Panc1 (cell line): ENCODE measurements around the gene FGF14. TPM values are rescaled to one million over a fixed set of nuclear protein-coding genes. Genes with fewer than 3 reads are reported as not detected.
"Not testable (repeated sequence)": the region's sequence is repeated elsewhere in the genome, so short reads cannot be mapped to it uniquely, and the experiment has no call there.

Experiments
- ATAC-seq: fragments of 200-7000 bp; cut with Tn5 transposase; 2 replicates; pipeline ENCODE4 v1.9.1; 2020; ENCODE audit warnings: mild to moderate bottlenecking, moderate library complexity
- BruUV-seq: library from RNA; stranded (reverse); fragments of 400-500 nt; replicated peaks from 2 replicates; lab custom pipeline; 2021; lab: Mats Ljungman, UMichigan
- CTCF ChIA-PET: fragments of 300-600 bp; sonication (Branson Sonifier 250); formaldehyde crosslinking; loops from one replicate; lab custom pipeline; 2022; ENCODE audit warnings: antibody characterized with exemption; lab: Charles Lee
- POLR2A ChIA-PET: fragments of 300-600 bp; sonication (Branson Sonifier 250); formaldehyde crosslinking; loops from one replicate; lab custom pipeline; 2022; ENCODE audit warnings: antibody characterized with exemption; lab: Charles Lee
- DNase-seq: peaks from one replicate; pipeline ENCODE4 v3.0.0-alpha.2; 2010; ENCODE audit warnings: low read depth, low spot score
- H3K27ac ChIP-seq: 2 replicates; pipeline ENCODE4 v1.5.1; 2011; ENCODE audit warnings: mild to moderate bottlenecking, low read length, inconsistent platforms
- H3K27me3 ChIP-seq: fragments of 200-500 bp; sonication (Bioruptor generic); 2 replicates; pipeline ENCODE4 v1.6.0; 2014; ENCODE audit warnings: low read length, inconsistent platforms; ENCODE audit not compliant: control insufficient read depth, insufficient read depth
- H3K36me3 ChIP-seq: fragments of 200-500 bp; sonication (Bioruptor generic); 2 replicates; pipeline ENCODE4 v1.5.1; 2014; ENCODE audit warnings: inconsistent platforms, mild to moderate bottlenecking, low read length, moderate library complexity; ENCODE audit not compliant: control insufficient read depth, insufficient read depth
- H3K4me1 ChIP-seq: 2 replicates; pipeline ENCODE4 v1.5.1; 2011; ENCODE audit warnings: inconsistent platforms, mild to moderate bottlenecking, low read length, moderate library complexity; ENCODE audit not compliant: control insufficient read depth, insufficient read depth
- H3K4me3 ChIP-seq, 2 experiments: 2 replicates each; pipeline ENCODE4 v1.5.1; 2011 to 2012; ENCODE audit warnings: low read depth in 2 of 2, low read length in 2 of 2, mild to moderate bottlenecking in 2 of 2, inconsistent platforms in 1 of 2, moderate library complexity in 1 of 2
- H3K9me3 ChIP-seq: fragments of 200-500 bp; sonication (Bioruptor generic); 2 replicates; pipeline ENCODE4 v1.5.1; 2014; ENCODE audit warnings: low read depth, mild to moderate bottlenecking, inconsistent platforms, low read length, moderate library complexity; ENCODE audit not compliant: control insufficient read depth, insufficient read depth
- POLR2AphosphoS5 ChIP-seq: IDR thresholded peaks from 2 replicates; pipeline ENCODE4 v1.6.1; 2012; ENCODE audit warnings: mild to moderate bottlenecking, low read depth, low read length, moderate library complexity
- REST ChIP-seq, 2 experiments: IDR thresholded peaks; 2 replicates each; pipeline ENCODE4 v1.6.1; 2011 to 2012; ENCODE audit warnings: low read depth in 2 of 2, control low read depth in 1 of 2, low read length in 1 of 2, mild to moderate bottlenecking in 1 of 2, moderate library complexity in 1 of 2; ENCODE audit not compliant: insufficient read depth in 1 of 2
- SIN3A ChIP-seq: IDR thresholded peaks from 2 replicates; pipeline ENCODE4 v1.6.1; 2012; ENCODE audit warnings: low read depth, mild to moderate bottlenecking, low read length, moderate library complexity, borderline replicate concordance; ENCODE audit not compliant: insufficient read depth
- TCF7L2 ChIP-seq: IDR thresholded peaks from 2 replicates; pipeline ENCODE4 v1.6.1; 2011; ENCODE audit warnings: mild to moderate bottlenecking, low read depth, low read length, inconsistent platforms
- in situ Hi-C: cut with HindIII; loops from 2 replicates; pipeline ENCODE4 v1.10.0; 2016; ENCODE audit warnings: low sequenced_read_pairs, low pct_unique_long_range_greater_than_20kb
- intact Hi-C: fragments of 100-400 bp; cut with micrococcal nuclease; formaldehyde crosslinking; loops from one replicate; pipeline ENCODE4 v1.10.0; 2022; ENCODE audit not compliant: unreplicated experiment
- total RNA-seq: library from RNA; stranded (reverse); gene quantifications from one replicate; pipeline ENCODE4 v1.2.1, GENCODE V29; 2021; ENCODE audit not compliant: unreplicated experiment
- TF ChIP-seq, protein P1 (sequence below): fragments of 450-650 bp; IDR thresholded peaks from 2 replicates; pipeline ENCODE4 v1.5.1; 2017; ENCODE audit warnings: mild to moderate bottlenecking

Gene FGF14
- total RNA-seq, 1 experiment from 2014 or later: 0.03 TPM

DNA sequence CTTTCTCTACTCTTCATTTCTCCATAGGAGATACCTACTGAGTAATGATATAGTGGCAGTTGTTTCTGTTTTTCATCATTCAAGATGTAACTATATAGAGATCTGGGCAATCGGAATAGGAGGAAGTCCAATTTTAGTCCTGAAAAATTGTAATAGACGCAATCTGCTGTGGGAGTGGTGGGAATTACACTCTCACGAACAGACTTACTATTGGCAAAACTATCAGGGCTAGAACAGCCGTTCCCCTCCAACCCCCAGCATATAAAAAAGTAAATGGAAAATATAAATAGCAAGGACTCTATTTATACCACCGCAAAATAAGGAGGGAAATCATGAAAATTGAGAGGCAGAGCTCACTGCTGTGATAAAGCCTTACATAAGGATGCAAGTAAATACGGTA, 330.1 kb downstream of the FGF14 start:
- Histone ChIP-seq H3K27me3 (no peaks in the 10 kb centered on the region), H3K4me1 (no peaks in the 10 kb centered on the region), H3K27ac (no peak overlapping the region), H3K4me3 (no peak overlapping the region), H3K36me3 (no peaks in the 10 kb centered on the region), H3K9me3 (no peaks in the 10 kb centered on the region)
- ChIA-PET POLR2A (no interaction called here), CTCF (no interaction called here)
- TF ChIP-seq SIN3A (no peak), REST (IDR thresholded peaks at IDR 0.05; ENCODE audit: insufficient read depth in 1 of 2, low read depth in 2 of 2, low read length in 1 of 2) (no peak), TCF7L2 (no peak), POLR2AphosphoS5 (no peak)
- TF ChIP-seq, protein P1, sequence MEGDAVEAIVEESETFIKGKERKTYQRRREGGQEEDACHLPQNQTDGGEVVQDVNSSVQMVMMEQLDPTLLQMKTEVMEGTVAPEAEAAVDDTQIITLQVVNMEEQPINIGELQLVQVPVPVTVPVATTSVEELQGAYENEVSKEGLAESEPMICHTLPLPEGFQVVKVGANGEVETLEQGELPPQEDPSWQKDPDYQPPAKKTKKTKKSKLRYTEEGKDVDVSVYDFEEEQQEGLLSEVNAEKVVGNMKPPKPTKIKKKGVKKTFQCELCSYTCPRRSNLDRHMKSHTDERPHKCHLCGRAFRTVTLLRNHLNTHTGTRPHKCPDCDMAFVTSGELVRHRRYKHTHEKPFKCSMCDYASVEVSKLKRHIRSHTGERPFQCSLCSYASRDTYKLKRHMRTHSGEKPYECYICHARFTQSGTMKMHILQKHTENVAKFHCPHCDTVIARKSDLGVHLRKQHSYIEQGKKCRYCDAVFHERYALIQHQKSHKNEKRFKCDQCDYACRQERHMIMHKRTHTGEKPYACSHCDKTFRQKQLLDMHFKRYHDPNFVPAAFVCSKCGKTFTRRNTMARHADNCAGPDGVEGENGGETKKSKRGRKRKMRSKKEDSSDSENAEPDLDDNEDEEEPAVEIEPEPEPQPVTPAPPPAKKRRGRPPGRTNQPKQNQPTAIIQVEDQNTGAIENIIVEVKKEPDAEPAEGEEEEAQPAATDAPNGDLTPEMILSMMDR: no peak
- ATAC-seq (no peak), DNase-seq (no peak)
- in situ Hi-C loops: no loop called here
- intact Hi-C loops: no loop called here
- BruUV-seq: no TSS peak

DNA sequence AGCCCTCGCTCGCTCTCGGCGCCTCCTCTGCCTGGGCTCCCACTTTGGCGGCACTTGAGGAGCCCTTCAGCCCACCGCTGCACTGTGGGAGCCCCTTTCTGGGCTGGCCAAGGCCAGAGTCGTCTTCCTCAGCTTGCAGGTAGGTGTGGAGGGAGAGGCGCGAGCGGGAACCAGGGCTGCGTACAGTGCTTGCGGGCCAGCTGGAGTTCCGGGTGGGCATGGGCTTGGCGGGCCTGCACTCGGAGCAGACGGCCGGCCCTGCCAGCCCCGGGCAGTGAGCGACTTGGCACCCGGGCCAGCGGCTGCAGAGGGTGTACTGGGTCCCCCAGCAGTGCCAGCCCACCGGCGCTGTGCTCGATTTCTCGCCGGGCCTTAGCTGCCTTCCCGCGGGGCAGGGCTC, 333.5 kb downstream of the FGF14 start:
- H3K4me3 ChIP-seq, H3K4me1 ChIP-seq, ATAC-seq, CTCF ChIA-PET, BruUV-seq, H3K27me3 ChIP-seq, H3K36me3 ChIP-seq, in situ Hi-C loops, POLR2A ChIA-PET, H3K27ac ChIP-seq, intact Hi-C loops, H3K9me3 ChIP-seq, DNase-seq: not testable (repeated sequence)

GRCh38 chr13:102055090-102055779, 346.6 kb downstream of the FGF14 start:
- no peaks in the 10 kb centered on the region for H3K9me3 ChIP-seq
- ATAC-seq (no peak), DNase-seq (no peak)
- no peak overlapping the region for H3K4me3 ChIP-seq
- ChIA-PET CTCF (no interaction called here), POLR2A (no interaction called here)
- in situ Hi-C loops (no loop called here), intact Hi-C loops (no loop called here)
- no peak overlapping the region for H3K27ac ChIP-seq
- no TSS peak for BruUV-seq
- H3K4me1 ChIP-seq: no peaks in the 10 kb centered on the region
- TF ChIP-seq SIN3A (no peak), POLR2AphosphoS5 (no peak), TCF7L2 (no peak), REST (IDR thresholded peaks at IDR 0.05; ENCODE audit: insufficient read depth in 1 of 2, low read depth in 2 of 2, low read length in 1 of 2) (no peak)
- TF ChIP-seq, protein P1: no peak
- no peaks in the 10 kb centered on the region for H3K36me3 ChIP-seq
- no peaks in the 10 kb centered on the region for H3K27me3 ChIP-seq
